Fibroblast of peridontal ligament (primary cell): ENCODE results near the gene TMEM89.

Source experiments
- DNase-seq: peaks from one replicate; pipeline ENCODE4 v3.0.0-alpha.2; 2010; ENCODE audit errors: extremely low read depth

TMEM89 gene

GRCh38 chr3:48621461-48621869, at the start of gene TMEM89:
Gene TMEM89 (minus strand): TSS chr3:48621769. CDS start chr3:48621756, 13 bp downstream.
- no peak for DNase-seq

- DNase-seq: no peak
Measured at GRCh38 chr3:48664929-48665328, 43.4 kb upstream of the TMEM89 start.

DNA sequence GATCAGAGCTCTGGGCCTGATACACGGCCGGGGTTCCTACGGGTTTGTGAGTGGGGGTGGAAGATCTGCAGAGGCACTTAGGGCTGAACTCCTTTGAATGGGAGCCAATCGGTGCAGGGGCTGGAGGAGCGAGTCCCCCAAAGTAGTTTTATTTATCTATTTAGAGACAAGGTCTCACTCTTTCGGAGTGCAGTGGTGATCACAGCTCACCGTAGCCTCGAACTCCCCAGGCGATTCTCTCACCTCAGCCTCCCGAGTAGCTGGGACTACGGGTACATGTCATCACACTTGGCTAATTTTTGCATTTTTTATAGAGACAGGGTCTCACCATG, 42.7 kb upstream of the TMEM89 start:
- no peak for DNase-seq

DNA sequence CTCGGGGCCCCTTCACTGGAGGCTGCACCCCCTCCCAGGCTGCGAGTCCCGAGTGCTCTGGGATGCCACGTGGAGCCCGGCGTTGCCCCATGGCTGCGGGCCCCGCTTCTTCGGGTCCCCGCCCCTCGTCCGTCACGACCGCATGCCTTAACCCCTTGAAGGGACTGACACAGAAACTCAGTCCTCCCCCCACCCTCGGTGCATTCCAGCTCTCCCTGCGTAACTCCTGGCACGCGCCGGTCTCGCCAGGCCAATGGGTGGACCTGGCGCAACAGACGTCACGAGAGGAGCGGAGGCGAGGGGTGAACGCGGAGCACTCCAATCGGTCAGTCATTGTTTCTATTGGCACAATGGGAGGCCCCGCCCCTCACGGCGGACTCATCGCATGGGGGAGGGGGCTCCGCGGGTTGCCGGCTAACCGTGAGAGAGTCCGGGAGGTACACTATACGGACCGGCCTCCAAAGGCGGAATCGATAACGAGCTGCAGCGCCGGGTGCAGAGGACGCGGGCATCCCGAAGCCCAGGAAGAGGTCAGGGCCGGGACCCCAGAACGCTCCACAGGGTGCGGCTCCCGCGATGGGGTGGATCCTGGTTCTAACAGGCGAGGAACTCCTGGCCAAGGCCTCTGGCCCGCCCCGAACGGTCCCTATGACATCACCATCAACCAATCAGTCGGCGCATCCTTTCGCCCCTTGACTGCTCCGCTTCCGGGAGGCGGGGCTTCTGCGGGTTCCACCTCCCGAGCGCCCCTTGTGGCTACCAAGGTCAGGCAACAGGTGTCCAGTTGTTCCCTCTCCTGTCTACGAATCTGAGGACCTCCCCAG, 42.1 kb upstream of the TMEM89 start:
- peak; percentile 97 for DNase-seq

- peak; percentile 90 for DNase-seq
Measured at GRCh38 chr3:48662753-48663488, 41.4 kb upstream of the TMEM89 start, which contains the start of gene CELSR3. Gene CELSR3 (minus strand): TSS chr3:48662886. CDS start chr3:48662634, 252 bp downstream.

DNA sequence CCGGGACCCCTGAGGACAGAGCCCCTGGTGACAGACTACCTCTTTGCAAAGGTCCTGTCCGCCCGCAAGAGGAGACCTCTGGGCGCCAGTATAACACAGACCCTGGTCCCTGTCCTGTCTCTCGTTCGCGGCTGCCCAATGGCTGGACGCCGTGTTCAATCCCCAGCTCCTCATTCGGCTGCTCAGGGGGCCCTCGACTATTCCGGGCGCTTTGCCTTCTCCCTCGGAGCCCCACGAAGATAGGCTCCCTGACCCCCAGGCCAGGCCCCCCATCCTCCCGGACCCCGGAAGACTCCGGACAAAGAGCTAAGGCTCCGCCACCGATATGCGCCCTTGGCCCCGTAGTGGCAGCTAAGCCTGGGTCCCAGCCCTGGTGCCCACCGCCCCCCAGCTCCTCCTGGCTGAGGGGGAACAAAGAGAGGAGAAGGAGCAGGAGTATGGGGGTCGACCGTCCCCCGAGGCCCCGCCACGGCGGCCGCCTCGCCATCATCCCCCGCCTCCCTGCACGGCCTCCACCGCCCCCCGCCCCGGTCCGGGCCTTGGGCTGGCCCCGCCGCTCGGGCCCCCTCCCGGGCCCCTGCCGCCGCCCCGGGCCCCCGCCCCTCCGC, 40.7 kb upstream of the TMEM89 start:
- no peak for DNase-seq

- peak; percentile 47 for DNase-seq
Measured at GRCh38 chr3:48661501-48662144, 40.1 kb upstream of the TMEM89 start.

- no peak for DNase-seq
Measured at GRCh38 chr3:48660800-48661400, 39.3 kb upstream of the TMEM89 start.

DNA sequence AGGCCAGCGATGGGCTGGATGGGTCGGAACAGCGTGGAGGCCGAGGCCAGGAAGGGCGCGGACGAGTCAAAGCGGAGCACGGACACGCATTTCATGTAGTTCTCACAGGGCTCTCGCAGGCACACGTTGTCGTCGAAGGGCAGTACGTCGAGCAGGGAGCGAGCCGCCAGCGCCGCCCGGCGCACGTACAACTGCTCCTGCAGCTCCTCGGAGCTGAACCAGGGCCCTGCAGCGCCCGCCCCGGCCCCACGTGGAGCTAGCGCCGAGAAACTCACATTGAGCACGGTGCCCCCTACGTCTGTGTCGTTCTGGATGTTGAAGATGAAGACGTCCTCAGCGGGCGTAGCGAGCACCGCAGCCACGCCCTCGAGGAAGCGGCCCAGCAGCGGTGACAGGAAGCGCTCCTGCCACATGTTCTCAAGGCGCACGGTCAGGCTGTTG, 35.3 kb upstream of the TMEM89 start:
- no peak for DNase-seq

- peak; percentile 30 for DNase-seq
Measured at GRCh38 chr3:48656061-48656840, 34.7 kb upstream of the TMEM89 start.

DNA sequence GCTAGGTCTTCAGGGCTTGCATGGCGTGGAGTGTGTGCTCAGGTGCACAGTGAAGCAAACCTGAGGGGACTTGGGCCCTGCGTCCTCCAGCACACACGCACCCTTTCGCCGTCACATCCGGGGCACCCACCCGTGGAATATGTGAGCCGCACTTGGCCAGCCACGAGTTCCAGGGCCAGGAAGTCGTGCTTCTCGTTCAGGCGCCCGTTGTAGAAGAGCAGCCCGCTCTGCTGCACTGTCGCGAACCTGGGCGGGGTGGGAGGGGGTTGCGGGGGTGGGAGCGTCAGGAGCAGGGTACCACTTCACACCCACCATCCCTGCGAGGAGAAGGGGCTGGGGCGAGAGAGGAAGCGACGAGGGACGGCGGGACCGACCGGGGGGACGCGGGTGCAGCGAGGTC, 34.0 kb upstream of the TMEM89 start:
- DNase-seq: no peak

DNA sequence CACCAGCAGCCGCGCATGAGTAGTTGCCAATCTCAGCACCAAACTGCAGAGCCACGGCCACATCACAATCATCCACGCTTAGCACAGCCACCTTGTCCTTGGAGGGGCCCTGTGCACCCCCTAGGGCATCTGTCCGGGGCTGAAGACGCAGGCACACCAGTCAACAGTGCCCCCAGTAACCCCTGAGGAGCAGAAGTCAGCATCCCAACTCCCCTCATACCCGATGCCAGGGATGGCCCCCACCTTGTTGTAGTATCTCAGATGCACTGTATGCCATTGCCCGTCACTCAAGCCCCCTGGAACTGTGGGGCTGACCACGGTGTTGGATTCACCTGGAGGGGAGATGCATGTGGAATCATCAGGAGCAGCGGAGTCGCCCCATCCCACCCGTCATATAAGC, 33.5 kb upstream of the TMEM89 start:
- DNase-seq: no peak

DNA sequence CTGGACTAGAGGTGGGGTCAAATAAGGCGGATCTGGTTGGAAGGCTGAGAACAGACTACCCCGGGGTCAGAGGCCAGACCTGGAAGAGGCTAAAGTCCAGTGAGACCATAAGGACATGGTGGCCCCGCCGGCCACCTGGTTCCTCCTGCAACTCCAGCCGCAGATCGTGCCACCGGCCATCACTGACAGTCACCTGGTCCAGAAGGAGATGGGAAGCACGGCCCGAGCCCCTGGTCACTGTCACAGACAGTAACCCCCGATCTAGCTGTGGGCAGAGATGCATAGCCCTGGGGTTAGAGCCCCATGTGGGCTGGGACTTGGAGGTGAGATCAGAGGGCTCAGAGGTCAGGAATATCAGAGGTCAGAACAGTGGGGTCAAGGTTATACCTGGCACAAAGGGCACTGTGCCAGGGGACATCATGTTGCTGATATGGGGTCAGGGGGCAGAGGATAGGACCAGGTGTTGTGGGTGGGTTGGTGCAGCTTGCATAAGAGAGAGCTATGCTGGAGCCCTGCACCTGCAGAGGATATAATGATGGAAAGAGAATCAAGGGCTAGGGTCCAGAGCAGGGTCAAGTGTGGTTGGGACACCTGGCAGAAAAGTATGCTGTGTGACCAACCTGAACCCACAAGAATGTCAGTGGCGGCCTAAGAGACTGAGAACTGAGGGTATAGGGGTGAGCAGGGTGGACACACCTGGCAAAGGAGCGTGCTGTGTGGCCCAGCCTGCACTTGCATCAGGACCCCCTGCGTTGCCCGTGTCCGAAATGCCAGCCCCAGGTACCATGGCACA, 31.6 kb upstream of the TMEM89 start:
- DNase-seq: no peak

DNA sequence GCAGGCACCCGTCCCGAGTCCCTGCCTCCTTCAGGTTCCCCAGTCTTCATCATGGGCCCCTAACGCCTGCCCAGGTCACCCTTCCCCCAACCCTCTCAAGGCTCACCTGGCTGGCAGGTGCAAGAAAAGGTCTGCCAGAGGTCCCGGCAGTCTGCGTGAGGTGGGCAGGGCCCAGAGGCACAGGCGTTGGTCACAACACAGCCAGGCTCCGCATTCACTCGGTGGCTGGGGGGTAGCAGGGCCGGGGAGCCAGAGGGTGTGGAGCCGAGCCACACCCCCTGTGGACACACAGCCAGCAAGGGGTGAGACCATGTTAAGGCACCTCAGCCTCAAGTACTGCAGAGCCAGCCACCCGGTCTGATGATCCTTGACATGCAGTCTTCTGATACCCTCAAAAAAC, 30.2 kb upstream of the TMEM89 start:
- no peak for DNase-seq

GRCh38 chr3:48650723-48651122, 29.2 kb upstream of the TMEM89 start:
- no peak for DNase-seq

DNA sequence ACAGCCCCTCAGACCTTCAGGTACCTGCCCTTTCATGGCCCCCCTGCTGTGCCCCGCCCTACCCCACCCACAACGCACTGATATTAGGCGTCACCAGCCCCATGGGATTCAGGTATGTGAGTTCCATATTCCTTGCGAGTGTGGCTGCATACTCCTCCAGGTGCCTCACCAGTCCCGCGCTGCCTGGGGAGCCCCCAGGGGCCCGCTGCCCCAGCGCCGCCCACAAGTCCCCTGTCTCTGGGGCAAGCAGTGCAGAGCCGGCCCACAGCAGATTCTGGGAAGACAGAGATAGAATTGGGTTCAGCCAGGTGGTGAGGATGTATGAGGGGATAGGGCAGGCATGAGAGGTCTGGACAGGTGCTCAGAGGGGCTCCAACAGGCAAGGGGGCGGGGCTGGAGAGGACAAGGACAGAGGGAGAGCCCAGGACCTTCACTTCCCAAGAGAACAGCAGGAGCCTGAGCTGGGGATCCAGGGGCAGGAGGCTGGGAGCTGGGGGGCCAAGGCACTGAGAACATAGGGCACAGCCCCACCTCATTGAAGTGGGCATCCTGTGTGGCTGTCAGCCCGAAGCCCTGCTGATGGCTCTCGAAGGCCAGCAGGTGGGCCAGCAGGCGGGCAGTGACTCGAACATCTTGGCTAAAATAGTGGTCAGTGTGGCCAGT, 26.8 kb upstream of the TMEM89 start:
- DNase-seq: no peak

DNA sequence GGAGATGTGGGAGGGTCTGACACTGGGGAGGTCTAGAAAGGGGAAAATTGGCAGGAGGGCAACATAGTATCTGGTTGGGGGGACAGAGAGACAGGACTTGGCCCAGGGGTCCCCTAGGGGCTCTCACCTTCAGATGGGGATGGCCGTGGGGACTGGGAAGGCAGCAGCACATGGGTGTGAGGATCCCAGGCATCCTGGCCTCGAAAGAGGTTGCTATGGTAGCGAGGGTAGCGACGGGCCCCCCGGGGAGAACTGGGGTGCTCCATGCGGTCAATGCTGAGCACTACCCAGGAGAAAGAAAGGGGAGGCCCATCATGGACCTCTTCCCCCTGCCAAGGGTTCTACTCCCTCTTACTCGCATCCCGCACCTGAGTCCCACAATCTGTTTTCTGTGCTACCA, 26.1 kb upstream of the TMEM89 start:
- no peak for DNase-seq

DNA sequence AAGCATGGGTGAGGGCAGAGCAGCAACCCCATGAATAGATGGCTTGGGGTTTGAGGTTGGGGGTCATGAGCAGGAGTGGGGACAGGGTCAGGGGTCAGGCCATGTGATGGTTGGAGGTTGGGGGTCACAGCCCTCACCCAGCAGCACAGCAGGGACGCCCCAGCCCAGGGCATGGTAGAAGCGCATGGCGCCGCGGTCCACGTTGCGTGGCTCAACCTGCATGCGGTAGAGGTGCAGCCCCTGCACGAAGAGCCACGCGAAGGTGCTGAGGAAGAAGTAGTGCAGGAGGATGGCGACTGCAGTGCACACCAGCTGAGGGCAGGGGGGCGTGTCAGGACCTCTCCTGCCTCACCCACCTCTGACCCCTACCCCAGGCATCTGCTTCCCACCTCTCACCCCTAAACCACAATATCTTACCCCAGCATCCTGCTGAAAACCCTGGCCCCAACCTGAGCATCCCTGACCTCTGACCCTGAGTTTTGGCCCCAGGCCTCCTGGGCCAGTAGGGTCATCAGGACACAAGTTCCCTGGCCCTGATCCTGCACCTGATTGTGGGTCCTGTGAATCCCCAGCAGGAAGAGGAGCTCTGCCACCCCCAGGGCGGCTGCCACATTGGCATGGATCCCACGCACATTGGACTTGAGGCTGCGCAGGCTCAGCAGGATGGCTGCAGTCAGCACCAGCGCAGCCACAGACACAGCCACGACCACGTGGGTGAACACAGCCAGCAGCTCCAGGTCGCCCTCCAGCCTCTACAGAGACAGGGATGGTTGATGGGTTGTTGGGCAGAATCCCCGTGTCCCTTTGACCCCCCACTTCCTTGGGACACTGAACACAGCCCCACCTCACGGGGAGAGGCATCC, 23.6 kb upstream of the TMEM89 start:
- no peak for DNase-seq

DNA sequence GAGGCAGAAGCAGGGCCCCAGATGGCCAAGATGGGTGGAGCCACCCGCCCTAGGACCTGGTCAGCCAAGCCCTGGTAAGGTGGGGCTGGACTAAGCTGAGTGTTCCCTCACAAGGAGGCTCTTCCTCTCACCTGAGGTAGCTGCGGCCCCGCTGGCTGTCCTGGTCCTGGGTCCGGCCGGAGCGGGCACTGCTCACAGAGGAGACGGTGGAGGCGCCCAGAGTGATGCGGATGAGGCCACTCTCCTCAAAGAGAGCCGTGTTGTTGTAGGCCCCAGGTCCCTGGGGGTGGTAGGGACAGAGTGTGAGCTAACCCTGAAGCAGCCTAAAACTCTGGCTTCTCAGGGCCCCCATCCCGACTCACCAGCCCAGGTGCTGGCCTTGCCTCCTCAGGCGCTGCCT, 21.0 kb upstream of the TMEM89 start:
- no peak for DNase-seq
